Stimulated activated CD8-positive, alpha-beta memory T cell treated with anti-CD3 and anti-CD28 coated beads, Interleukin-7, amount 100 ng/mL, for 1 hour (primary cell): ENCODE data around the gene MCHR1.
"Not testable (repeated sequence)": the region's sequence is repeated elsewhere in the genome, so short reads cannot be mapped to it uniquely, and the experiment has no call there.

Source experiments
- DNase-seq, 2 donors: peaks; one replicate each; pipeline ENCODE4 v3.0.0-alpha.2; 2020; ENCODE audit warnings: low read depth in 2 of 2

The MCHR1 gene

GRCh38 chr22:40656651-40657050 lies 22.6 kb upstream of the MCHR1 start:
- DNase-seq: not testable (repeated sequence)

GRCh38 chr22:40659166-40659565 lies 20.1 kb upstream of the MCHR1 start:
- DNase-seq: no peak

- no peak for DNase-seq
Measured at GRCh38 chr22:40660730-40661129, 18.6 kb upstream of the MCHR1 start.

- DNase-seq: no peak
Measured at GRCh38 chr22:40661671-40662070, 17.6 kb upstream of the MCHR1 start.

GRCh38 chr22:40665312-40665711 lies 14.0 kb upstream of the MCHR1 start:
- no peak for DNase-seq

- DNase-seq: no peak
Measured at GRCh38 chr22:40666151-40666848, 13.0 kb upstream of the MCHR1 start.

DNA sequence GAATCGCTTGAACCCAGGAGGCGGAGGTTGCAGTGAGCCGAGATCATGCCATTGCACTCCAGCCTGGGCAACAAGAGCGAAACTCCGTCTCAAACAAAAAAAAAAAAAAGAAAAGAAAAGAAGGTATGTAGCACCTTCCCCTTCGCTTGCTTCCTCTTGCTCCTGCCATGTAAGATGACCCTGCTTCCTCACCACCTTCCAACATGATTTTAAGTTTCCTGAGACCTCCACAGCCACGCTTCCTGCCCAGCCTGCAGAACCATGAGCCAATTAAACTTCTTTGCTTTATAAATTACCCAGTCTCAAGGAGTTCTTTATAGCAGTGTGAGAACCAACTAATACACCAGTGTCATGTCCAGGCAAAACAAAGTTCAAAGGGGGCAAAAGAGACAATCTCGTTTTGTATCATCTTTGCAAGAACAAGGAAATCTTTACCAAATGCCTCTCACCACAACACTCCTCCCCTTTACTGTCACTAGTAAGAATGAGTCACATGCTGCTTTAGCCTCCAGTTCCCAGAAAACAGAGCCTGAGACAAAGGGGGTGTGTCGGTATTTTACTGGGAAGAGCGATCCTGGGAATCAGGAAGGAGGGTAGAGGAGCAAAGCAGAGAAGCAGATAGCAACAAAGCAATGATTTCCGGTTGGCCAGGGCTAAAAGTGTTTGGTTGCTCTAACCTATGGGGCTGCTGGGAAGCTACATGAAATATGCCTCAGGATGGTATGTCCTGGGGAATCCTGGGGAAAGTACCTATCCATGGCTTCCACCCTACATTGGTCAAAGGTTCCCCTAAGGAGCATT lies 10.5 kb upstream of the MCHR1 start:
- no peak for DNase-seq

GRCh38 chr22:40670058-40670457 lies 9.2 kb upstream of the MCHR1 start:
- DNase-seq: no peak

DNA sequence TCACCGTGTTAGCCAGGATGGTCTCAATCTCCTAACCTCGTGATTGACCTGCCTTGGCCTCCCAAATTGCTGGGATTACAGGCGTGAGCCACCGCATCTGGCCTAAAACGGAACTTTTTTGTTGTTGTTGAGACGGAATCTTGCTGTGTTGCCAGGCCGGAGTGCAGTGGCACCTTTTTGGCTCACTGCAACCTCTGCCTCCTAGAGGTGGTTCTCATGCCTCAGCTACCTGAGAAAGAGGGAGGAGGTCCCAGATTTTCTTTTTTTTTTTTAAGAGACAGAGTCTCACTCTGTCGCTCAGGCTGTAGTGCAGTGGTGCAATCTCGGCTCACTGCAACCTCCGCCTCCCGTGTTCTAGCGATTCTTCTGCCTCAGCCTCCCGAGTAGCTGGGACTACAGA lies 7.9 kb upstream of the MCHR1 start:
- DNase-seq: no peak

DNA sequence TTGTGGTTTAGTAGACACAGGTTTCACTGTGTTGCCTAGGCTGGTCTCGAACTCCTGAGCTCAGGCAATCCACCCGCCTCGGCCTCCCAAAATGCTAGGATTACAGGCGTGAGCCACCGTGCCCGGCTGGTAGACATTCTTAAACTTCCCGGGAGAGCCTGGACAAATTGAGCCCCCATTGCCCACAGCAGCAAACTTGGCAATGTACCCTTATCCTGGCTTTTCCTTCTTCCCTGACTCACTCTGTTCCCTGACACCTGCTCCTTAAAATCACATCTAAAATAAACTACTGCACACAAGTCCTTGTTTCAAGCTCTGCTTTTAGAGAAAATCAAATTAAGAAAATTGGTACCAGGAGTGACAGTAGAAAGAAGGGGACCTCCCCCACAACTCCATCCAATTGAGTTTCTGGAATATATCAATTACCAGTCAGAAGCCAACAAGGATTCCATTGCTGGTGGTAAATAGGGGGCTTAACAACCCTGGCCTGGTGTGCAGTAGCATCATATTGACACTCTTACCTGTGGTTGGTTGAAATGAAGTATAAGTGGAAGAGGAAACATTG lies 7.4 kb upstream of the MCHR1 start:
- DNase-seq: no peak

DNA sequence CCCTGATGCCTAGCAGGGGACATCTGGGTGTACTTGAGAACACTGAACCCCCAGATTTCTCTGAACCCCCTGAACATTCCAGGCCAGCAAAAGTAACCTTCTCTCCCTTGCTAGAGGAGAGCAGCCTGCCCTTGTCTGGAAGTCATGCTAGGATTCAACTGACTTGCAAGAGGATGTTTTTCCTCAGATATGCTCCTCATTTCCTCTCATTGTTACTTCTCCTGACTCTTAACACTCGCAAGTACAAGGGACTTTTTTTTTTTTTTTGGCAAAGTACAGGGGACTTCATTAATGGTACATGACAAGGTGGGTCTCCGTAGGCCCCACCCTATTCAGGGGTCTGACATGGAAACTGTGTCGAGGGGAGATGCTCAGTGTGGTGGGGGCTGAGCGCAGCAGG lies 6.3 kb upstream of the MCHR1 start:
- DNase-seq: no peak

DNA sequence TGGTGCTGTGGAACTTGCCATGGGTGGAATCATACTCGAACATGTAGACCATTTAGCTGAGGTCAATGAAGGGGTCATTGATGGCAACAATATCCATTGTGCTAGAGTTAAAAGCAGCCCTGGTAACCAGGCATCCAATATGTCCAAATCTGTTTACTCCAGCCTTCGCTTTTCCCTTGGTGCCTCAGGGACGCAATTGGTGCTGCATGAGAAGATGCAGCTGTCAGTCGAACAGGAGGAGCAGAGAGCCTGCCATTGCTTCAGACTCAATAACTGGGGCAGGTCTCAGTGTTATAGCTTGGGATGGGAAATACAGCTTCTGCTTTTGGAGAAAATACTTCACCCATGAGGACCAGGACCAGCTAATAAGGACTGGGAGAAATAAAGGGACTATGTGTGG lies 5.0 kb upstream of the MCHR1 start:
- no peak for DNase-seq

DNA sequence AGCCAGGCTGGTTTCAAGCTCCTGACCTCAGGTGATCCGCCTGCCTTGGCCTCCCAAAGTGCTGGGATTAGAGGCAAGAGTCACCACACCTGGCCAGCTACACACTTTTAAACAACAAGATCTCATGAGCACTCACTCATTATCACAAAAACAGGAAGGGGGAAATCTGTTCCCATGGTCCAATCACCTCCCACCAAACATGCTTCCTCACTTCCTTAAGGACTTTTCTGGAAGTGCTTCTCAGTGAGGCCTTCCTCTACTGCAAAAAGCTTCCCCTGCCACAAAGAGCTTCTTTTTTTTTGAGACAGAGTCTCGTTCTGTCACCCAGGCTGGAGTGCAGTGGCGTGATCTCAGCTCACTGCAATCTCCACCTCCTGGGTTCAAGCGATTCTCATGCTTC lies 3.1 kb upstream of the MCHR1 start:
- not testable (repeated sequence) for DNase-seq

DNA sequence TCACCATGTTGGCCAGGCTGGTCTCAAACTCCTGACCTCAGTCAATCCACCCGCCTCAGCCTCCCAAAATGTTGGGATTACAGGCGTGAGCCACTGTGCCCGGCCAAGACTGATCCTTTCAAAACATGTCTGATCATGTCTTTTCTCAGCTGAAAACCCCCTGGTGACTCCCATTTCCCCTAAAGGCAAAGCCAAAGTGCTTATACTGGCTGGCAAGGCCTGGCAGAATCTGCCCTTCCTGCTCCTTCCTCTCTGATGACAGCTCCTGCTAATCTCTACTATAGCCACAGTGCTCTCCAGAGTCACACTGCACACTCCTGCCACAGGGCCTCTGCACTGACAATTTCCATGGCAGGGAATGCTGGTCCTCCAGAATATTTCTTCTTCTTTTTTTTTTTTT lies 2.6 kb upstream of the MCHR1 start:
- no peak for DNase-seq

DNA sequence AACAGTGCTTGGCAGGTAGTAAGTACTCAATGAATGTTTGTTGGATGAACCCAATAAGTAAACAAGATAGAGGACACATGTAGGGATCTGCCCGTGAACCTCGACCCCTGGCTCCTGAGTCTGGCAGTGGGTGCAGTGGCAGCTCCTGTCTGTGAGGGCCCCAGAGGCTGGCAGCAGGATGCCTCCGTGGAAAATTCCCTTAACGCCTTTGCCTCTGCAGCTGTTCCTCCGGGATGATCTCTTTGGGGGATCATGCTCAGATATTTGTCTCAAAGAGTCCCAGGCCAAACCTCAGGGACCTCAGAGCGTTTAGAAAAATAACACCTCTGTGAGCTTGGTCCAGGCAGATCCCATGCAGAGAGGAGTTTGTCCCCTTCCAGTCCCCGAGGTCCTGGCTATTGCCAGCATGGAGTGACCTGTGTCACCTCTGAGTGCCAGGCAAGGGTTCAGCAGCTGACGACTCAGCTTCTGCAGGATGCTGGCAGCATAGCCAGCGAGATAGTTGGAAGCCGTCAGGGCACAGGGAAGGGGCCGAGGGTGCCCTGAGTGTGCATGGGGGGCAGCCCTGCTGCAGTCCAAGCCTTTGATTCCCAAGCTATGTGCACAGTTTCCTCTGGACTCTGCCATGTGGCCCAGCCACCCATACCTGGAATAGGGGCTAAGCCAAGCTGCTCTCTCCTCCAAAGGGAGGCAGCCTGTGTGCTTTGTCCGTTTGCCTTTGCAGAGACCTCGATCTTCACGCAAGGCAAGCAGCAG lies 613 bp upstream of the MCHR1 start:
- DNase-seq: no peak

DNA sequence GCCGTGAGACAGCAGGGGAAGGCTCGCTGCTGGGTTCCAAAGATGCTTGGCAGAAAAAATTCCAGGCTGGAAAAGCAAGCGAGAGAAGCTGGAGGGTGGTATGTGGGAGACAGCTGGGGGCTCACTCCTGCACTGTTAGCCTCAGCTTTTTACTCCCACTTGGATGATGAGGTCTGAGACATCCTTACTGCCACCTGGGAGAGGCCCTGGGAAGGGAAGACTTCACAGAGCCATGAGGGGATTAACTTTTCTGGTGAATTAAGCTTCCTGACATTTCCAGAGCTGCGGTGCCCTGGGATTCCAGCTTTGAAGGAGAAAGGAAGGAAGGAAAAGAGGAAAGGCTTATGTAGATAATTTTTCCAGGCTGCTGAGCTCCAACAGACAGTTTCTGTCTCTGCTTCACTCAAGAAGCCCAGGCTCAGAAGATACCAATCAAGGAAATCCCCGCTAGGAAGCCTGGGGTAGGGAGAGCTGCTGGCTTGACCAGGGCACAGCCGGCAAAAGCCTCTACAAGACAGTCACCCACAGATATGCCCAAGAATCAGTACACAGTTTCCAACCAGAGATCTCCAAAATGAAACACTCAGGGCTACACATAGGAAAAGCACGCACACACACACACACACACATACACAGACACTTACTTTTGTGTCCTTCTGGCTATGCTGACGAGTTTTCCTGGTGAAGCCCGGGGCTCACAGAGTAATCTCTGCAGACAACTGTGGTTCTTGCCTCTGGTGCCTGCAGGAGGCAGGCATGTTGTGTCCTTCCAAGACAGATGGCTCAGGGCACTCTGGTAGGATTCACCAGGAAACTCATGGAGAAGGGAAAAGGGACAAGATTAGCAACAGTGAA lies 907 bp downstream of the MCHR1 start:
- no peak for DNase-seq

GRCh38 chr22:40680819-40681183 lies 1.5 kb downstream of the MCHR1 start:
- no peak for DNase-seq

- DNase-seq: no peak
Measured at GRCh38 chr22:40681451-40681850, 2.2 kb downstream of the MCHR1 start.

DNA sequence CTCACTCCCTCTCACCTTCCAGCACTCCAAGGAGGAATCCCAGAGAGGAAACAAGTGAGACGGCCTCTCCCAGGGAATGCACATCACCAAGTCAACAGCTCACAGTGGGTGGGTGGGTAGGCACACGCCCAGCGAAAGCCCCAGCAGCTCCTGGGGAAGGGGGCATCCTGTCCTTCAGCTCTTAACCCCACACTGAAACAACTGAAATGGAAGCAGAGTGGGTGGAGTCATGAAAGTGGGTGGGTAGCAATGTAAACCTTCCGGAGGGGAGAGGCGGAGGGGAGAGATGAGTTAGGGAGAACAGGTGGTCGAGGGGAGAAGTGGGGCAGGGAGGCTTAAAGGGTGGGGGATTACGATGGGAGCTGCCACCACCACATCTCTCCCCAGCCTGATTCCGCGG lies 5.4 kb downstream of the MCHR1 start:
- no peak for DNase-seq

DNA sequence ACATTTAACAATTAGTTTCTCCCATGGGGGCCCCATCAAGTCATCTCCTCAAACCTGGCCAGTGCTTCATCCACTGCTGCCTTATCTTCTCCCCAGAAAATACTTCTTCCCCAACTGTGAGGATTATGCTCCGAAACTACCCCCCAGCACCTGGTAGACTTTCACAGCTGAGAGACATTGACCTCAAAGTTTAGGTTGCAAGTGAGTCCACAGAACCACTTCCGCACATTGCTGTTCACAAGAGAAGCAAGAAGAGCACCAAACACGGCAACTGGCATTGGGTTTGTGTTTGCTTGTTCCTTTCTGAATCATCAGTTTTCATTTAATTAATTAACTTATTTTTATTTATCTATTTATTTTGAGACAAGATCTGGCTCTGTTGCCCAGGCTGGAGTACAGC lies 6.1 kb downstream of the MCHR1 start:
- DNase-seq: no peak

DNA sequence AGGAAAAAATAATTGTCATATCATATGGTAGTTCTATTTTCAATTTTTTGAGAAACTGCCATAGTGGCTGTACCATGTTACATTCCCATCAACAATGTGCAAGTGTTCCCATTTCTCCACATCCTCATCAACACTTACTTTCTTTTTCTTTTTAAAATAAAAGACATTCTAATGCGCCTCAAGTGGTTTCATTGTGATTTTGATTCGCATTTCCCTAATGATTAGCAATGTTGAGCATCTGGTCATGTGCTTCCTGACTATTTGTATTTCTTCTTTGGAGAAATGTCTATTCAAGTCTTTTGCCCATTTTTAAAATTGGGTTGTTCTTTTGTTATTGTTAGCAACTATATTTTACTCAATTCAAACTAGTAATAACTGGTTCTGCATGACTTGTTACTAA lies 8.4 kb downstream of the MCHR1 start:
- DNase-seq: no peak

DNA sequence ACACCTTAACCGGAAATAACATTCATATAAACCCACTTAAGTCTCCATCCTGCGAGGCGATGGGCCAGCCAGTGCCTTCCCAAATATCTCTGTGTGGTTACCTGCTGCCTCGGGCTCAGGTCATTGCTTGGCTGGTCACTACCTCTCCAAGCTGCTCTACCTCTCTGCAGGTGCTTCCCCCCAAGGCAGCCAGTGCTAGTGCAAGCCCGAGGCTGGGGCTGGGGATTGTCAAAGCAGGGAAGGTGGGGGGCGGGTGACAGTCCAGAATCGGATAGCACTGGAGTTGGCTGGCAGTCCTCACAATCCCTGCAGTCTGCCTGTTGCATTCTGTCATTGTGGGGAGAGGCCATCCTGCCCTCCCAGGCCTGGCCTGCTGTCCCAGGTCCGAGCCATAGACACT lies 11.1 kb downstream of the MCHR1 start:
- DNase-seq: no peak
